ENCODE measurements around the gene HLX. TPM values are rescaled to one million over a fixed set of nuclear protein-coding genes. Genes with fewer than 3 reads are reported as not detected.

Gene HLX
- total RNA-seq, 1 donor from 2014 or later = 0.61 TPM

DNA sequence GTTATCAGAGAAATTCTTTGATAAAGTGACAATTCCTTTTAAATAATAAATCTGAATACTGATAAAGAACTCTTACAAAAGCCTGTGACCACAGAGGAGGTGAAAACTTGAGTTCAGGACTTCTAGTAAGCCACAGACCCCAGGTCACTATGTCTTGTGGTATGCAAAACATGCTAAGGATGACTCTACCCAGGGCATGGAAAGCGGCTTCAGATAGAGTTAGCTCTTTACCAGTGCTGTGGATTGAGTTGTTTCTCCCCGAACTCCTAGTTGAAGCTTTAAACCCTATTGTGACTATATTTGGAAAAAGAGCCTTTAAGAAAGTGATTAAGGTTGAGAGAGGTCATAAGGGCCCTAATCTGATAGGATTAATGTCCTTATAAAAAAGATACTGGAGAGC is 42.3 kb downstream of the HLX start:
- Mint-ChIP-seq H3K27me3 (ENCODE audit: low read depth) (peaks cover 48% of the 10 kb centered on the region), H3K4me1 (no peaks in the 10 kb centered on the region), H3K4me3 (no peak overlapping the region), H3K36me3 (ENCODE audit: low read depth) (no peaks in the 10 kb centered on the region), H3K9me3 (no peaks in the 10 kb centered on the region), H3K27ac (ENCODE audit: unreplicated experiment) (no peak overlapping the region)
- TF ChIP-seq, protein P1, sequence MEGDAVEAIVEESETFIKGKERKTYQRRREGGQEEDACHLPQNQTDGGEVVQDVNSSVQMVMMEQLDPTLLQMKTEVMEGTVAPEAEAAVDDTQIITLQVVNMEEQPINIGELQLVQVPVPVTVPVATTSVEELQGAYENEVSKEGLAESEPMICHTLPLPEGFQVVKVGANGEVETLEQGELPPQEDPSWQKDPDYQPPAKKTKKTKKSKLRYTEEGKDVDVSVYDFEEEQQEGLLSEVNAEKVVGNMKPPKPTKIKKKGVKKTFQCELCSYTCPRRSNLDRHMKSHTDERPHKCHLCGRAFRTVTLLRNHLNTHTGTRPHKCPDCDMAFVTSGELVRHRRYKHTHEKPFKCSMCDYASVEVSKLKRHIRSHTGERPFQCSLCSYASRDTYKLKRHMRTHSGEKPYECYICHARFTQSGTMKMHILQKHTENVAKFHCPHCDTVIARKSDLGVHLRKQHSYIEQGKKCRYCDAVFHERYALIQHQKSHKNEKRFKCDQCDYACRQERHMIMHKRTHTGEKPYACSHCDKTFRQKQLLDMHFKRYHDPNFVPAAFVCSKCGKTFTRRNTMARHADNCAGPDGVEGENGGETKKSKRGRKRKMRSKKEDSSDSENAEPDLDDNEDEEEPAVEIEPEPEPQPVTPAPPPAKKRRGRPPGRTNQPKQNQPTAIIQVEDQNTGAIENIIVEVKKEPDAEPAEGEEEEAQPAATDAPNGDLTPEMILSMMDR (conservative IDR thresholded peaks at IDR 0.05) = no peak
- DNase-seq (ENCODE audit: low read depth, low spot score) = no peak

DNA sequence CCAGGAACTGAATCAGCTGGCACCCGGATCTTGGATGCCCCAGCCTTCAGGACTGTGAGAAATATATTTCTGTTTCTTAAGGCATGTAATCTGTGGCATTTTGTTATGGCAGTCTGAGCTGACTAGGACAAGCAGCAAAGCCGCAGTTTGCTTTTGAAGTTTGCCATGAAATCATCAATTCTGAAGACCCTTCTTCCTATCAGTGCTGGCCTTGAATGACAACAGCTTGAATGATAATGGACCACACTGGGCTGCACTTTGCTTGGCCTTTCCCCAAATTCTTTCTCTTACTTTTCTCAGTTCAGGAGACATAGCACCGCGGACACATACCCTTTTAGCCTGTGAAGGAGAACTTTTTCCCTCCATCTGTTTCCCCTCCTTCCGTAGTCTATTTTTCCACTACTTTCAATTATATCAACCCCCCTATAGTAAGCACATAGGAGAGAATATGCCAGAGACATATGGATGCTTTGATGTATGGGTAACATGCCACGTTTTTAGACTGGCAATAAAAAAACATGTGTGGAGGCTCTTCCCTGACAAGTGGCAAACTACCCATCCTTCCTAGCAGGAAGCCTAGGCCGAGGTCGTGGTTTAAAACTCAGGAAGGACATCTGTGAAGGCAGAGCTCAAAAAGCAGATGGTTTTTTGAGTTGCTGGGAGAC is 42.9 kb downstream of the HLX start:
- H3K4me1 Mint-ChIP-seq = no peaks in the 10 kb centered on the region
- peaks cover 45% of the 10 kb centered on the region for H3K27me3 Mint-ChIP-seq (ENCODE audit: low read depth)
- H3K9me3 Mint-ChIP-seq = no peaks in the 10 kb centered on the region
- H3K27ac Mint-ChIP-seq (ENCODE audit: unreplicated experiment) = no peak overlapping the region
- no peaks in the 10 kb centered on the region for H3K36me3 Mint-ChIP-seq (ENCODE audit: low read depth)
- TF ChIP-seq, protein P1 (conservative IDR thresholded peaks at IDR 0.05) = no peak
- H3K4me3 Mint-ChIP-seq = no peak overlapping the region
- no peak for DNase-seq (ENCODE audit: low read depth, low spot score)

DNA sequence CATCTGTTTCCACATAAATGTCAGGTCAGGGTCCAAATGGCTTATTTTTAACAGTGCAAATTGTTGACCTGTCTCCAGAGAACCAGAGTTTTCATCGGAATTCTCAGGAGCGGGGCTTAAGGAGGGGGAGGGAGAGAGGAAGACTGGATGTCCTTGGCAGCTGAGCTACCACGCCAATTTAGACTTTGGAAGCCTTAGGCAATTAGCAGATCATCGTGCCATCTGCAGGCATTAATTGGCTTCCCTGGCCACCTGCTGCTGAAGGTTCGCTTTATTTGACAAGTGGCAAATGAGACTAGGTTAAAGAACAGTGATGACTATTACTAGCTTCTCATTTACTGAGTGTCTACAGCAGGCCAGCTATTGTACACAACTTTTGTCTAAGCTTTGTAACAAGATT is 43.7 kb downstream of the HLX start:
- DNase-seq (ENCODE audit: low read depth, low spot score) = no peak
- H3K9me3 Mint-ChIP-seq = no peaks in the 10 kb centered on the region

DNA sequence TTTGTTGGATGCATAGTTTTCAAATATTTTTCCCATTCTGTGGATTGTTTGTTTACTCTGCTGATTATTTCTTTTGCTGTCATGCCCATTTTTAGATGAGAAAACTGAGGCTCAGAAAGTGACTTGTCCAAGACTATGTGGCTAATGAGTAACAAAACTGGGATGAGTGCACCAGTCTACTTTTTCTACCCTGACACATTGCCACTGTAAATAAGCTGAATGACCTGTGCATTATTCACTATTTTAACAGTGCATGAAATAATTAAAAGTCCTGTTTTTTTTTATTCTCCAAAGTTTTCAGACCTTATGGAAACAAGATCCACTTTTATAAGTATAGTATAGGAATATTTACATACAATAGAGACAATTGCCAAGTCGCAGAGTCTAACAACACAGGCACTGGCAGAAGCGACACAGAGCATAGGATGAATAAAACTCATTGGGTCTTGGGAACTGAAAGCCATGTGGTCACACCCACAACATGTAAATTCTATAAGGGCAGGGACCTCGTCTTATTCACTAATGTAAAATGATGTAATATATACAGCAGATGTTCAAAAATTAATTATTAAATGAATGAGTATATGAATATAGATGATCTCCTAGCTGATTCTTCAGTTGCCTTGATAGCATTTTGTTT is 45.2 kb downstream of the HLX start:
- no peak overlapping the region for H3K4me3 Mint-ChIP-seq
- no peaks in the 10 kb centered on the region for H3K9me3 Mint-ChIP-seq
- TF ChIP-seq, protein P1 (conservative IDR thresholded peaks at IDR 0.05) = no peak
- H3K27ac Mint-ChIP-seq (ENCODE audit: unreplicated experiment) = no peak overlapping the region
- DNase-seq (ENCODE audit: low read depth, low spot score) = no peak
- no peaks in the 10 kb centered on the region for H3K36me3 Mint-ChIP-seq (ENCODE audit: low read depth)
- H3K4me1 Mint-ChIP-seq = no peaks in the 10 kb centered on the region
- H3K27me3 Mint-ChIP-seq (ENCODE audit: low read depth) = peaks cover 43% of the 10 kb centered on the region

More for the DNA sequence above, 43.7 kb downstream of the HLX start:
- peaks cover 40% of the 10 kb centered on the region for H3K27me3 Mint-ChIP-seq (ENCODE audit: low read depth)
- no peaks in the 10 kb centered on the region for H3K4me1 Mint-ChIP-seq
- TF ChIP-seq, protein P1 (conservative IDR thresholded peaks at IDR 0.05) = no peak
- no peaks in the 10 kb centered on the region for H3K36me3 Mint-ChIP-seq (ENCODE audit: low read depth)
- no peak overlapping the region for H3K4me3 Mint-ChIP-seq
- no peak overlapping the region for H3K27ac Mint-ChIP-seq (ENCODE audit: unreplicated experiment)

DNA sequence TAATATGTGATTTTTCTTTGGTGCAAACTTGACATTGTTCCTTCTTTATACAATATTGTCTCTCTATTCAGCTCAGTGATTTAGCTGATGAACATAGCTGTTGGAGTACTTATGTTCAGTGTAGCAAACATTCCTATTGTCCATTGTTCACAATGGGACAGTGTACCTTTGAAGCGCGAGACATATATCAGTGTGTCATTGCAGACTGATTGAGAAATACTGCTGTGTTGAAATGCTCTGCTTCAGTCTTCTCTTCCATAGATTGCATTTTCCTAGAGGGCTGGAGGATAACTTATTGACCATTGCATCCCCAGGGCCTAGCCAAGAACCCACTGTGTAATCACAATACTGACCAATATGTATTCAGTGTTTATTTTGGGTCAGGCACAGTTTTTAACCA is 46.5 kb downstream of the HLX start:
- no peak for DNase-seq (ENCODE audit: low read depth, low spot score)
- no peaks in the 10 kb centered on the region for H3K9me3 Mint-ChIP-seq
- H3K36me3 Mint-ChIP-seq (ENCODE audit: low read depth) = no peaks in the 10 kb centered on the region
- TF ChIP-seq, protein P1 (conservative IDR thresholded peaks at IDR 0.05) = no peak
- no peaks in the 10 kb centered on the region for H3K4me1 Mint-ChIP-seq
- H3K27ac Mint-ChIP-seq (ENCODE audit: unreplicated experiment) = no peak overlapping the region
- H3K4me3 Mint-ChIP-seq = no peak overlapping the region
- H3K27me3 Mint-ChIP-seq (ENCODE audit: low read depth) = peaks cover 41% of the 10 kb centered on the region

Data from neural crest cell (in vitro differentiated cells).